ENCODE data around the gene ZBTB12.
"Not testable (repeated sequence)": the region's sequence is repeated elsewhere in the genome, so short reads cannot be mapped to it uniquely, and the experiment has no call there.

- TF ChIP-seq CTCF, POLR2A, EP300, POLR2AphosphoS5 (IDR thresholded peaks at IDR 0.05): not testable (repeated sequence)
Measured at GRCh38 chr6:31851980-31852718, 49.7 kb downstream of the ZBTB12 start.

Data from stomach (tissue), 4 donors.